GM23338 (cell line): ENCODE measurements around the gene RNU1-1. TPM values are rescaled to one million over a fixed set of nuclear protein-coding genes. Genes with fewer than 3 reads are reported as not detected.

Source experiments
- ATAC-seq: fragments of 200-7000 bp; cut with Tn5 transposase; 3 replicates; pipeline ENCODE4 v1.9.1; 2020
- DNase-seq: peaks from one replicate; pipeline ENCODE4 v3.0.0-alpha.2; 2015; ENCODE audit warnings: low spot score
- H2AFZ ChIP-seq: fragments of 200-600 bp; sonication (generic); 2 replicates; pipeline ENCODE4 v1.8.0; 2016; ENCODE audit warnings: antibody characterized with exemption, mild to moderate bottlenecking, moderate library complexity
- H3F3A ChIP-seq: fragments of 200-600 bp; sonication (generic); replicated peaks from 2 replicates; pipeline ENCODE4 v1.8.0; 2017; ENCODE audit warnings: antibody characterized with exemption, mixed run types, low read depth
- H3K27ac ChIP-seq: fragments of 200-600 bp; sonication (generic); 2 replicates; pipeline ENCODE4 v1.6.1; 2016; ENCODE audit warnings: low read depth
- H3K27me3 ChIP-seq: fragments of 200-600 bp; sonication (generic); 2 replicates; pipeline ENCODE4 v1.8.0; 2016; ENCODE audit warnings: mild to moderate bottlenecking, mixed run types, moderate library complexity; ENCODE audit not compliant: insufficient read depth
- H3K36me3 ChIP-seq: fragments of 200-600 bp; sonication (generic); 2 replicates; pipeline ENCODE4 v1.8.0; 2016; ENCODE audit warnings: mild to moderate bottlenecking; ENCODE audit not compliant: insufficient read depth
- H3K4me1 ChIP-seq: fragments of 200-600 bp; sonication (generic); 2 replicates; pipeline ENCODE4 v1.8.0; 2016; ENCODE audit warnings: mild to moderate bottlenecking, moderate library complexity; ENCODE audit not compliant: insufficient read depth
- H3K4me2 ChIP-seq: fragments of 200-600 bp; sonication (generic); 2 replicates; pipeline ENCODE4 v1.7.1; 2017; ENCODE audit warnings: mixed run types
- H3K4me3 ChIP-seq: fragments of 200-600 bp; sonication (generic); 2 replicates; pipeline ENCODE4 v1.6.1; 2016; ENCODE audit warnings: mixed run types
- H3K79me2 ChIP-seq: fragments of 200-600 bp; sonication (generic); replicated peaks from 2 replicates; pipeline ENCODE4 v1.8.0; 2017; ENCODE audit warnings: mild to moderate bottlenecking; ENCODE audit not compliant: insufficient read depth
- H3K9me2 ChIP-seq: fragments of 200-600 bp; sonication (generic); 2 replicates; pipeline ENCODE4 v1.8.0; 2017; ENCODE audit not compliant: insufficient read depth
- H4K20me1 ChIP-seq: fragments of 200-600 bp; sonication (generic); replicated peaks from 2 replicates; pipeline ENCODE4 v1.8.0; 2017; ENCODE audit warnings: mild to moderate bottlenecking; ENCODE audit not compliant: insufficient read depth
- H3K27ac Mint-ChIP-seq: 2 replicates; pipeline ENCODE4 v1.8.0; 2020; ENCODE audit warnings: inconsistent platforms, mild to moderate bottlenecking, moderate library complexity, mixed read lengths
- H3K27me3 Mint-ChIP-seq: 3 replicates; pipeline ENCODE4 v1.8.0; 2022; ENCODE audit warnings: low read depth, mild to moderate bottlenecking, moderate library complexity, mixed read lengths, inconsistent platforms; ENCODE audit not compliant: insufficient read depth, poor library complexity
- H3K36me3 Mint-ChIP-seq: 3 replicates; pipeline ENCODE4 v1.8.0; 2021; ENCODE audit warnings: low read depth, mild to moderate bottlenecking, inconsistent platforms, moderate library complexity, mixed read lengths
- H3K4me1 Mint-ChIP-seq: 3 replicates; pipeline ENCODE4 v1.8.0; 2020; ENCODE audit warnings: mild to moderate bottlenecking, inconsistent platforms, mixed read lengths
- H3K4me3 Mint-ChIP-seq: 3 replicates; pipeline ENCODE4 v1.8.0; 2021; ENCODE audit warnings: moderate library complexity, mild to moderate bottlenecking, inconsistent platforms, mixed read lengths
- H3K9me3 Mint-ChIP-seq: 3 replicates; pipeline ENCODE4 v1.8.0; 2020; ENCODE audit warnings: moderate library complexity, mild to moderate bottlenecking, inconsistent platforms, mixed read lengths
- CREB1 ChIP-seq: fragments of 250-450 bp; sonication (Bioruptor Pico); IDR thresholded peaks from 2 replicates; pipeline ENCODE4 v1.5.0; 2020; ENCODE audit warnings: low read depth, mild to moderate bottlenecking, moderate library complexity
- CTCF ChIP-seq, 2 experiments: fragments of 200-600 bp in 1 of 2; sonication (generic) in 1 of 2; conservative IDR thresholded peaks; 2 replicates each; pipeline versions ENCODE4 v1.5.1 to v1.6.1; 2016 to 2017; ENCODE audit warnings: antibody characterized with exemption in 2 of 2, low read depth in 2 of 2, mild to moderate bottlenecking in 2 of 2, moderate library complexity in 1 of 2
- ETS1 ChIP-seq: IDR thresholded peaks from 2 replicates; pipeline ENCODE4 v1.6.1; 2016; ENCODE audit warnings: antibody characterized with exemption
- EZH2 ChIP-seq: fragments of 200-600 bp; sonication (generic); IDR thresholded peaks from one replicate; pipeline ENCODE4 v1.8.0; 2017; ENCODE audit warnings: antibody characterized with exemption, mild to moderate bottlenecking, low read depth; ENCODE audit not compliant: unreplicated experiment
- EZH2phosphoT487 ChIP-seq: fragments of 200-600 bp; sonication (generic); IDR thresholded peaks from one replicate; pipeline ENCODE4 v1.8.1; 2018; ENCODE audit warnings: antibody characterized with exemption; ENCODE audit not compliant: unreplicated experiment
- JUNB ChIP-seq: IDR thresholded peaks from one replicate; pipeline ENCODE4 v1.6.1; 2016; ENCODE audit warnings: antibody characterized with exemption; ENCODE audit not compliant: unreplicated experiment
- NANOG ChIP-seq: IDR thresholded peaks from 2 replicates; pipeline ENCODE4 v1.6.1; 2016; ENCODE audit warnings: antibody characterized with exemption, borderline replicate concordance
- POLR2AphosphoS5 ChIP-seq: IDR thresholded peaks from 2 replicates; pipeline ENCODE4 v1.6.1; 2016; ENCODE audit warnings: antibody characterized with exemption, low read depth
- REST ChIP-seq: IDR thresholded peaks from one replicate; pipeline ENCODE4 v1.6.1; 2018; ENCODE audit warnings: antibody characterized with exemption; ENCODE audit not compliant: unreplicated experiment
- STAT1 ChIP-seq: IDR thresholded peaks from one replicate; pipeline ENCODE4 v1.6.1; 2016; ENCODE audit warnings: antibody characterized with exemption; ENCODE audit not compliant: unreplicated experiment
- ZNF114 ChIP-seq: fragments of 250-450 bp; sonication (Bioruptor Pico); IDR thresholded peaks from 2 replicates; pipeline ENCODE4 v1.5.0; 2020; ENCODE audit warnings: mild to moderate bottlenecking, moderate library complexity
- ZNF331 ChIP-seq: fragments of 250-450 bp; sonication (Bioruptor Pico); IDR thresholded peaks from 2 replicates; pipeline ENCODE4 v1.5.0; 2020; ENCODE audit warnings: low read depth, mild to moderate bottlenecking, moderate library complexity
- ZNF462 ChIP-seq: fragments of 250-450 bp; sonication (Bioruptor Pico); IDR thresholded peaks from 2 replicates; pipeline ENCODE4 v1.5.0; 2020; ENCODE audit warnings: mild to moderate bottlenecking, moderate library complexity
- polyA plus RNA-seq: library from polyadenylated mRNA; unstranded; fragments of >200 nt; fragmentation: Nextera tagmentation; extraction: Ambion mirVana; gene quantifications from 2 replicates; pipeline ENCODE4 v1.2.1, GENCODE V29; 2016
- total RNA-seq: library from RNA; depleted of rRNA; stranded (reverse); fragments of >200 nt; shearing (Covaris generic); gene quantifications from 2 replicates; pipeline ENCODE4 v1.2.3, GENCODE V29; 2014

Gene RNU1-1
- total and polyA plus RNA-seq, 2 experiments from 2014 or later = not detected

- H3K4me2 ChIP-seq = no peak overlapping the region
- ATAC-seq (no peak), DNase-seq (no peak)
- H4K20me1 ChIP-seq = no peaks in the 10 kb centered on the region
- Mint-ChIP-seq H3K9me3 (peaks cover 9% of the 10 kb centered on the region; the same call in 2 of the 3 replicates), H3K27ac (no peak overlapping the region), H3K36me3 (peaks cover 5% of the 10 kb centered on the region; the same call in 1 of the 3 replicates), H3K4me1 (peaks cover 2% of the 10 kb centered on the region; the same call in 1 of the 3 replicates), H3K4me3 (no peak overlapping the region), H3K27me3 (peaks cover 20% of the 10 kb centered on the region)
- no peaks in the 10 kb centered on the region for H3F3A ChIP-seq
- H3K27me3 ChIP-seq = 0 out of 2 replicates have a peak, but pooled peaks cover 5% of the 10 kb centered on the region
- no peaks in the 10 kb centered on the region for H3K4me1 ChIP-seq
- H3K4me3 ChIP-seq = no peak overlapping the region
- H2AFZ ChIP-seq = no peak overlapping the region
- H3K79me2 ChIP-seq = no peaks in the 10 kb centered on the region
- H3K9me2 ChIP-seq = no peaks in the 10 kb centered on the region
- H3K27ac ChIP-seq = no peak overlapping the region
- TF ChIP-seq CTCF (conservative IDR thresholded peaks at IDR 0.05; ENCODE audit: low read depth in 2 of 2) = no peak
- no peak for TF ChIP-seq EZH2phosphoT487
- TF ChIP-seq ETS1 = no peak
- TF ChIP-seq CREB1 = no peak
- TF ChIP-seq REST = no peak
- no peak for TF ChIP-seq ZNF331 (CRISPR knock-in tag)
- TF ChIP-seq ZNF462 = no peak
- no peak for TF ChIP-seq ZNF114 (CRISPR knock-in tag)
- no peak for TF ChIP-seq STAT1
- TF ChIP-seq JUNB = no peak
- no peak for TF ChIP-seq NANOG
- TF ChIP-seq EZH2 = no peak
- TF ChIP-seq POLR2AphosphoS5 = no peak
- H3K36me3 ChIP-seq = no peaks in the 10 kb centered on the region
Observed at GRCh38 chr1:16503494-16503893, 10.6 kb downstream of the RNU1-1 start.
